Heart left ventricle (tissue), 16 donors: ENCODE results near the gene RBM47. TPM values are rescaled to one million over a fixed set of nuclear protein-coding genes. Genes with fewer than 3 reads are reported as not detected.

Source experiments
- ATAC-seq, 4 donors: fragments of 200-7000 bp; cut with Tn5 transposase; one replicate each; pipeline ENCODE4 v1.9.1; 2020 to 2022; ENCODE audit warnings: moderate library complexity in 4 of 4, mild to moderate bottlenecking in 3 of 4, moderate number of reproducible peaks in 1 of 4
- DNase-seq, 5 donors: peaks; one replicate each; pipeline ENCODE4 v3.0.0-alpha.2; 2020
- H3K27ac ChIP-seq, 12 donors: fragments of 200-600 bp; sonication (generic) in 4 of 12; one replicate each; pipeline versions ENCODE4 v1.5.0 to v1.8.0; 2016 to 2022; ENCODE audit warnings: mild to moderate bottlenecking in 2 of 12
- H3K27me3 ChIP-seq, 9 donors: fragments of 200-600 bp; sonication (generic) in 2 of 9; one replicate each; pipeline versions ENCODE4 v1.5.1 to v1.8.0; 2016 to 2022; ENCODE audit warnings: mild to moderate bottlenecking in 3 of 9
- H3K36me3 ChIP-seq, 9 donors: fragments of 200-600 bp; sonication (generic) in 2 of 9; one replicate each; pipeline versions ENCODE4 v1.5.0 to v1.8.0; 2018 to 2022; ENCODE audit warnings: mild to moderate bottlenecking in 2 of 9
- H3K4me1 ChIP-seq, 12 donors: fragments of 200-600 bp; sonication (generic) in 4 of 12; one replicate each; pipeline versions ENCODE4 v1.5.0 to v1.8.0; 2016 to 2022; ENCODE audit warnings: mild to moderate bottlenecking in 3 of 12
- H3K4me3 ChIP-seq, 12 donors: fragments of 200-600 bp; sonication (generic) in 4 of 12; one replicate each; pipeline versions ENCODE4 v1.5.0 to v1.8.0; 2017 to 2022; ENCODE audit warnings: mild to moderate bottlenecking in 9 of 12, moderate library complexity in 4 of 12
- H3K9me3 ChIP-seq, 12 donors: fragments of 200-600 bp; sonication (generic) in 4 of 12; one replicate each; pipeline versions ENCODE4 v1.5.0 to v1.8.0; 2016 to 2022; ENCODE audit warnings: mild to moderate bottlenecking in 1 of 12
- POLR2A ChIP-seq, 2 donors: fragments of 450-650 bp; IDR thresholded peaks; one replicate each; pipeline ENCODE4 v1.6.1; 2017; ENCODE audit warnings: antibody characterized with exemption in 2 of 2, mild to moderate bottlenecking in 2 of 2, moderate library complexity in 2 of 2
- WGBS, 4 donors: extraction: QIAGEN DNeasy Blood & Tissue Kit in 2 of 4; methylation state at CpG; one replicate each; pipeline versions ENCODE4 v1.1.5 to v1.1.7; 2013 to 2018; 5-methylcytosine and 5-hydroxymethylcytosine counted together
- intact Hi-C, 10 donors: fragments of 100-400 bp; cut with DNase I; formaldehyde crosslinking; loops; one replicate each; pipeline versions ENCODE4 v1.11.1 to v1.14.2; 2022
- long read RNA-seq, 3 donors: library from polyadenylated mRNA; unstranded; transcript quantifications; one replicate each; pipeline ENCODE4 v2.0.0, GENCODE V29; 2020 to 2021
- polyA plus RNA-seq, 2 donors: library from polyadenylated mRNA; stranded (reverse); fragments of 200-250 nt; gene quantifications; one replicate each; pipeline ENCODE4 v1.2.3, GENCODE V29; 2013
- total RNA-seq, 9 donors: library from RNA; depleted of rRNA in 2 of 9; stranded (reverse); fragments of >200 nt in 2 of 9; fragmentation: NEBNext Ultra II Directional in 3 of 9; extraction: Animal tissue kit (Norgen Biotek cat#: 25700) in 3 of 9; gene quantifications; one replicate each; pipeline versions ENCODE4 v1.1.0 to v1.2.4, GENCODE V29; 2016 to 2023
- TF ChIP-seq, protein P1 (sequence below), 12 donors: fragments of 200-600 bp; sonication (generic) in 4 of 12; IDR thresholded peaks; one replicate each; pipeline versions ENCODE4 v1.5.0 to v1.8.0; 2018 to 2022; ENCODE audit warnings: antibody characterized with exemption in 12 of 12, mild to moderate bottlenecking in 5 of 12
- donor health status: ischemic (EF 13 %, LVEDD 7.1; RV severe dilation, severe dysfunction).
- donor health status: healthy with polysubstance abuse.
- donor health status: DM: no; HTN: yes; CAD: no.
- donor health status: DM: no; HTN: no; CAD: no.
- donor health status: ischemic (EF 25% LVEDD 6.9; RV normal size, moderate dysfunction).
- donor health status: ischemic (EF 25% LVEDD 5.7; RV mildly dilated, moderate dysfunction).
- donor health status: healthy.
- donor health status: DM: yes; HTN: yes; CAD: no.
- donor health status: ischemic (EF 35%, LVEDD 5.7; RV mildly dilated, moderate dysfunction).
- donor health status: nonischemic (EF 11% LVEDD 7.7; RV severe dilation, severe dysfunction).
- donor health status: DM: yes; HTN: yes; CAD: no.
- donor health status: PGD.
- donor health status: ischemic (EF 29% LVEDD 5.4; RV normal size, mild dysfunction).
- donor health status: nonischemic (EF 23%, LVEDD 6.1; RV moderate dilation, normal function).

The RBM47 gene
- total RNA-seq (10 to 100 TPM in 2 of 9 donors, 1 to 10 TPM in 6, under 1 TPM in 1; 1.00 to 29.9 (median 3.8) TPM), polyA plus RNA-seq (under 1 TPM; 0.50 to 0.91 TPM)
- long read RNA-seq, donor 1, partial matches to known transcripts: 0 of 2 reads
- long read RNA-seq, donor 1, other reads (novel, unspliced or antisense): 2 of 2 reads
- long read RNA-seq, donor 2, partial matches to known transcripts: 0 of 3 reads
- long read RNA-seq, donor 2, other reads (novel, unspliced or antisense): 3 of 3 reads
- long read RNA-seq, donor 3: 0 reads

DNA sequence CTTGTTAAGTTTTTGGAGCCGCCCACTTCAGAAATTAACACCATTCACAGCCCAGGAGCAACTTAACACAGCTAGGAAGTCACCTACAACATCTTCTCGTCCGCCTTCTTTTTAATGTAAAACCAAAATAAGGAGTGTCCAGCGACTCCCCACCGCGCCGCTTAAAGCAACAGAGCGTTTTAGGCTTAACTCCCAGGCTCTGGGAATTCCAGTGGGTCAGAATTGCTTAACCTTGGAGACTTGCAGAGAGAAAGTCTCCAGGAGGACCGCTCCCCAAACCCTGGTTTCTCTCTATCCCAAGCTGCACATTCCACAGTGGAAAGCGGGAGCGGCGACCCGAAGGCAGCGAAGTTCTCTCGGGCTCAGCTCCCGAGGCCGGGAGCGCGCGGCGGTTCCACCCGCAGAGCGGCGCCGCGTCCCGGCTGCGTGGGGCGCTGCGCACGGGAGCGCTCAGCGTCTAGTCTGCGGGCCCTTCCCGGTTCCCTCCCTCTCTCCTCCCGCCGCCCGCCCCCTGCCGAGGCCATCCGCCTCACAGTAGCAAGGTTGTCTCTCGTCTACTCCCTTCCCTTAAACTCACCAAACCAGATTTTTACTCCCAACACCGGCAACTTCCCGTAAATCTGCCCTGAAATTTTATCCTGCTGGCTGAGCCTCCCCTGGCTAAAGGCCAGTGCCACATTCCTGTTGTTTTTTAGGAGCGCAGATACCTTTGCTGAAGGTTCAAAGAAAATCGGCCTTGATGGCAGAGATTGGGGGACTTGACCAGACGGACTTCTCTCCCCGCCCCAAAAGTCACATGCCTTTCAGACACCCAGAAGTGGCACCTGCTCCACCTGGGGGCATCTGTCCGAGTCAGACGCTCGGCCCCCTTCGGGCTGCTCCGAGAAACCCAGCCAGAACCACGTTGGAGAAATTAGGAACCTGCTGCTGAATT, at the start of gene RBM47:
RBM47 (minus strand) TSS at position 464 of the 934 bp plus-strand sequence. CDS start 190,971 bp downstream, outside the sequence.
- H3K27me3 ChIP-seq: peaks cover 0 to 31% (median 7%) of the 10 kb centered on the region in 9 donors
- H3K27ac ChIP-seq: peak within 1 kb of the TSS in 10 of 12 donors; percentile 17 to 96 (median 56)
- DNase-seq: peak; percentile 29 to 85 (median 57)
- intact Hi-C loops: no loop called here
- peak; percentile 42 to 93 (median 90) for ATAC-seq
- no peaks in the 10 kb centered on the region for H3K9me3 ChIP-seq
- H3K4me3 ChIP-seq: peak within 1 kb of the TSS; percentile 10 to 70 (median 53)
- TF ChIP-seq POLR2A (IDR thresholded peaks at IDR 0.05): no peak
- TF ChIP-seq, protein P1, sequence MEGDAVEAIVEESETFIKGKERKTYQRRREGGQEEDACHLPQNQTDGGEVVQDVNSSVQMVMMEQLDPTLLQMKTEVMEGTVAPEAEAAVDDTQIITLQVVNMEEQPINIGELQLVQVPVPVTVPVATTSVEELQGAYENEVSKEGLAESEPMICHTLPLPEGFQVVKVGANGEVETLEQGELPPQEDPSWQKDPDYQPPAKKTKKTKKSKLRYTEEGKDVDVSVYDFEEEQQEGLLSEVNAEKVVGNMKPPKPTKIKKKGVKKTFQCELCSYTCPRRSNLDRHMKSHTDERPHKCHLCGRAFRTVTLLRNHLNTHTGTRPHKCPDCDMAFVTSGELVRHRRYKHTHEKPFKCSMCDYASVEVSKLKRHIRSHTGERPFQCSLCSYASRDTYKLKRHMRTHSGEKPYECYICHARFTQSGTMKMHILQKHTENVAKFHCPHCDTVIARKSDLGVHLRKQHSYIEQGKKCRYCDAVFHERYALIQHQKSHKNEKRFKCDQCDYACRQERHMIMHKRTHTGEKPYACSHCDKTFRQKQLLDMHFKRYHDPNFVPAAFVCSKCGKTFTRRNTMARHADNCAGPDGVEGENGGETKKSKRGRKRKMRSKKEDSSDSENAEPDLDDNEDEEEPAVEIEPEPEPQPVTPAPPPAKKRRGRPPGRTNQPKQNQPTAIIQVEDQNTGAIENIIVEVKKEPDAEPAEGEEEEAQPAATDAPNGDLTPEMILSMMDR (IDR thresholded peaks at IDR 0.05): peak in 2 of 12 donors; percentile 10 to 21
- no peaks in the 10 kb centered on the region for H3K36me3 ChIP-seq
- H3K4me1 ChIP-seq: peaks cover 0 to 23% (median 3%) of the 10 kb centered on the region in 12 donors
- 2 to 3% (median 3%) methylated on average over 38 to 53 of the region's 53 CpGs for WGBS, 4 donors

DNA sequence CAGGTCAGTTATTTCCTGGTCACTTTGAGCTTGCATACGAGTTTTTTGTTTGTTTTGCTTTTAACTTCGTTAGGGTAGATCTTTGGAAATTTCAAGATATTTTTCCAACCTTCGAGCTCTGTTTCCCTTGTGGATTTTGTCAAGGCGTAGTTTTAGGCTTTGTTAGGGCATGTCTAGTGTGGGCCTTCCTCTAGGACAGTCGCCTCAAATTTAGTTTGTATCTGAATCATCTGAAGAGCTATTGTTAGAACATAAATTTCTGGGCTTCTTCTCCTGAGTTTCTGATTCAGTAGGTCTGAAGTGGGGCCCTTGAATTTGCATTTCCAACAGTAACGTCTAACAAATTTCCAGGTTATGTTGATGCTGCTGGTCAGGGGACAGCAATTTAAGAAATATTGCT, 48.8 kb upstream of the RBM47 start:
- 78 to 83% (median 80%) methylated on average over 6 of the region's 6 CpGs for WGBS, 4 donors

DNA sequence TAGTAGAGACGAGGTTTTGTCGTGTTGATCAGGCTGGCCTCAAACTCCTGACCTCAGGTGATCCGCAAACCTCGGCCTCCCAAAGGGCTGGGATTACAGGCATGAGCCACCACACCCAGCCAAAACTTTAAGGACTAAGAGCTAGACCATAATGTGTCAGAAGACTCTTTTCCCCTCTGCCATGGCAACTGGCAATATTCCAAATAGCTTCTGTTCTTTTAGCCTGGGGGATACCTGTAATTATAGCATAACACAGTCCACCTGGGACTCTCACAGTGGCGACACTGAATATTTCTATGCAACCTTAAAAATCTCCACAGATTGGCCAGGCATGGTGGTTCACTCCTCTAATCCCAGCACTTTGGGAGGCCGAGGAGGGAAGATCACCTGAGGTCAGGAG, 45.5 kb upstream of the RBM47 start:
- no peak for DNase-seq
- ATAC-seq: no peak
- intact Hi-C loops: no loop called here
- Histone ChIP-seq H3K27me3 (peaks cover 0 to 4% (median 0%) of the 10 kb centered on the region in 9 donors), H3K36me3 (no peaks in the 10 kb centered on the region), H3K4me1 (peaks cover 0 to 22% (median 0%) of the 10 kb centered on the region in 12 donors), H3K9me3 (no peaks in the 10 kb centered on the region), H3K4me3 (no peak overlapping the region), H3K27ac (no peak overlapping the region)
- WGBS, 4 donors: 86 to 96% (median 89%) methylated on average over 6 of the region's 6 CpGs
- no peak for TF ChIP-seq POLR2A (IDR thresholded peaks at IDR 0.05)
- TF ChIP-seq, protein P1 (IDR thresholded peaks at IDR 0.05): no peak

More for the DNA sequence above, 48.8 kb upstream of the RBM47 start:
- DNase-seq (no peak), ATAC-seq (no peak)
- H3K27ac ChIP-seq: no peak overlapping the region
- peaks cover 0 to 10% (median 0%) of the 10 kb centered on the region in 12 donors for H3K4me1 ChIP-seq
- H3K36me3 ChIP-seq: no peaks in the 10 kb centered on the region
- no peak for TF ChIP-seq POLR2A (IDR thresholded peaks at IDR 0.05)
- TF ChIP-seq, protein P1 (IDR thresholded peaks at IDR 0.05): no peak
- H3K27me3 ChIP-seq: peaks cover 0 to 4% (median 0%) of the 10 kb centered on the region in 9 donors
- H3K9me3 ChIP-seq: no peaks in the 10 kb centered on the region
- intact Hi-C loops: no loop called here
- H3K4me3 ChIP-seq: no peak overlapping the region
